Loucy (cell line): ENCODE data around the gene IRGQ.

Experiments
- H2AFZ ChIP-seq: fragments of 200-600 bp; sonication (generic); 2 replicates; pipeline ENCODE4 v1.6.0; 2016; ENCODE audit warnings: antibody characterized with exemption, mild to moderate bottlenecking, low read length, moderate library complexity
- H3F3A ChIP-seq: fragments of 200-600 bp; 2 replicates; pipeline ENCODE4 v1.6.0; 2016; ENCODE audit warnings: antibody characterized with exemption, low read depth, mild to moderate bottlenecking
- H3K27me3 ChIP-seq: fragments of 200-600 bp; sonication (generic); 2 replicates; pipeline ENCODE4 v1.6.1; 2014; ENCODE audit warnings: low read length, mild to moderate bottlenecking; ENCODE audit not compliant: insufficient read depth, poor library complexity, severe bottlenecking
- H3K36me3 ChIP-seq: fragments of 200-600 bp; sonication (generic); 2 replicates; pipeline ENCODE4 v1.6.1; 2016; ENCODE audit warnings: low read length; ENCODE audit not compliant: insufficient read depth
- H3K4me1 ChIP-seq: fragments of 200-600 bp; sonication (generic); 2 replicates; pipeline ENCODE4 v1.5.1; 2014; ENCODE audit warnings: low read length, mild to moderate bottlenecking; ENCODE audit not compliant: insufficient read depth, poor library complexity, severe bottlenecking
- H3K4me2 ChIP-seq: fragments of 200-600 bp; sonication (generic); 2 replicates; pipeline ENCODE4 v1.6.0; 2014; ENCODE audit warnings: antibody characterized with exemption, low read length, low read depth, mild to moderate bottlenecking; ENCODE audit not compliant: poor library complexity, severe bottlenecking
- H3K4me3 ChIP-seq: fragments of 200-600 bp; sonication (generic); 2 replicates; pipeline ENCODE4 v1.5.1; 2014; ENCODE audit warnings: low read length, mild to moderate bottlenecking, mixed read lengths; ENCODE audit not compliant: poor library complexity, severe bottlenecking
- H3K79me2 ChIP-seq: fragments of 200-600 bp; sonication (generic); 2 replicates; pipeline ENCODE4 v1.6.1; 2014; ENCODE audit warnings: low read length; ENCODE audit not compliant: insufficient read depth
- H3K9ac ChIP-seq: fragments of 200-600 bp; sonication (generic); 2 replicates; pipeline ENCODE4 v1.6.0; 2014; ENCODE audit warnings: mild to moderate bottlenecking, low read depth, low read length, moderate library complexity; ENCODE audit not compliant: poor library complexity, severe bottlenecking
- H3K9me2 ChIP-seq: fragments of 200-600 bp; sonication (generic); replicated peaks from 2 replicates; pipeline ENCODE4 v1.6.1; 2016; ENCODE audit warnings: low read depth, low read length, mixed read lengths
- H3K9me3 ChIP-seq: fragments of 200-600 bp; sonication (generic); 2 replicates; pipeline ENCODE4 v1.6.1; 2014; ENCODE audit warnings: mild to moderate bottlenecking, antibody characterized with exemption, low read length, low read depth; ENCODE audit not compliant: insufficient read depth
- H4K20me1 ChIP-seq: fragments of 200-600 bp; sonication (generic); 2 replicates; pipeline ENCODE4 v1.6.0; 2014; ENCODE audit warnings: antibody characterized with exemption, low read length, mild to moderate bottlenecking; ENCODE audit not compliant: insufficient read depth, poor library complexity, severe bottlenecking
- CTCF ChIP-seq: fragments of 200-600 bp; sonication (generic); conservative IDR thresholded peaks from 2 replicates; pipeline ENCODE4 v1.5.1; 2014; ENCODE audit warnings: mild to moderate bottlenecking, antibody characterized with exemption, low read length
- EZH2phosphoT487 ChIP-seq: fragments of 200-600 bp; IDR thresholded peaks from 2 replicates; pipeline ENCODE4 v1.6.1; 2018; ENCODE audit warnings: antibody characterized with exemption, mild to moderate bottlenecking, moderate library complexity, borderline replicate concordance

IRGQ gene

GRCh38 chr19:43582495-43582894 is 13.4 kb downstream of the IRGQ start:
- Histone ChIP-seq H3K27me3 (no peaks in the 10 kb centered on the region), H3K4me3 (peak overlapping the region; percentile 100), H4K20me1 (no peaks in the 10 kb centered on the region), H3F3A (no peaks in the 10 kb centered on the region), H3K9ac (peak overlapping the region; percentile 99), H3K36me3 (no peaks in the 10 kb centered on the region; the same call in 1 of the 2 replicates), H3K4me2 (peak overlapping the region; percentile 94), H3K9me3 (no peaks in the 10 kb centered on the region), H3K79me2 (peaks cover 81% of the 10 kb centered on the region), H3K9me2 (no peaks in the 10 kb centered on the region), H2AFZ (no peak overlapping the region), H3K4me1 (peaks cover 50% of the 10 kb centered on the region)
- TF ChIP-seq CTCF (no peak), EZH2phosphoT487 (no peak)

GRCh38 chr19:43581467-43581866 is 14.5 kb downstream of the IRGQ start:
- Histone ChIP-seq H3K36me3 (no peaks in the 10 kb centered on the region; the same call in 1 of the 2 replicates), H3K79me2 (peaks cover 77% of the 10 kb centered on the region), H3K4me2 (peak overlapping the region; percentile 94), H2AFZ (no peak overlapping the region), H3K9ac (peak overlapping the region; percentile 99), H3K4me1 (peaks cover 50% of the 10 kb centered on the region), H3K9me3 (no peaks in the 10 kb centered on the region), H3K9me2 (no peaks in the 10 kb centered on the region), H4K20me1 (no peaks in the 10 kb centered on the region), H3K4me3 (peak overlapping the region; percentile 100), H3K27me3 (no peaks in the 10 kb centered on the region), H3F3A (no peaks in the 10 kb centered on the region)
- no peak for TF ChIP-seq CTCF
- no peak for TF ChIP-seq EZH2phosphoT487

GRCh38 chr19:43578787-43579186 is 17.1 kb downstream of the IRGQ start:
- Histone ChIP-seq H3K4me1 (peaks cover 47% of the 10 kb centered on the region), H3K36me3 (no peaks in the 10 kb centered on the region), H3K9ac (peak overlapping the region; percentile 99), H3K4me2 (peak overlapping the region; percentile 94), H3K9me2 (no peaks in the 10 kb centered on the region), H3K9me3 (no peaks in the 10 kb centered on the region), H4K20me1 (no peaks in the 10 kb centered on the region), H3K4me3 (peak overlapping the region; percentile 22), H2AFZ (no peak overlapping the region), H3K27me3 (no peaks in the 10 kb centered on the region), H3F3A (no peaks in the 10 kb centered on the region), H3K79me2 (peaks cover 68% of the 10 kb centered on the region)
- TF ChIP-seq CTCF (no peak), EZH2phosphoT487 (no peak)
